ENCODE measurements around the gene PHC2.

Gene PHC2

GRCh38 chr1:33275706-33276572, 155.0 kb downstream of the PHC2 start:
- no peak for DNase-seq (ENCODE audit: low read depth in 1 of 2, low spot score in 1 of 2)

GRCh38 chr1:33275195-33275594, 155.7 kb downstream of the PHC2 start:
- DNase-seq (ENCODE audit: low read depth in 1 of 2, low spot score in 1 of 2), result no peak

GRCh38 chr1:33274446-33274845, 156.4 kb downstream of the PHC2 start:
- no peak for DNase-seq (ENCODE audit: low read depth in 1 of 2, low spot score in 1 of 2)

- DNase-seq (ENCODE audit: low read depth in 1 of 2, low spot score in 1 of 2), result no peak
Measured at GRCh38 chr1:33273961-33274371, 156.9 kb downstream of the PHC2 start.
